Measurements from ENCODE around the gene NME1.

GRCh38 chr17:51164911-51165679 lies 11.7 kb downstream of the NME1 start:
- TF ChIP-seq CTCF (conservative IDR thresholded peaks at IDR 0.05; ENCODE audit: low read depth, low read length): no peak
- TF ChIP-seq EZH2 (IDR thresholded peaks at IDR 0.05; ENCODE audit: low read length, unreplicated experiment): no peak
- TF ChIP-seq EZH2phosphoT487 (IDR thresholded peaks at IDR 0.05; ENCODE audit: borderline replicate concordance, low read length): no peak
